Measurements from ENCODE around the gene FCGR3B.
"Not testable (repeated sequence)": the region's sequence is repeated elsewhere in the genome, so short reads cannot be mapped to it uniquely, and the experiment has no call there.

GRCh38 chr1:161589365-161589764 is 41.6 kb downstream of the FCGR3B start:
- TF ChIP-seq CTCF (IDR thresholded peaks at IDR 0.05; ENCODE audit: low read depth, low read length, poor library complexity, severe bottlenecking); EZH2phosphoT487 (IDR thresholded peaks at IDR 0.05; ENCODE audit: borderline replicate concordance, low read length): not testable (repeated sequence)

Data from DOHH2 (cell line).